Chondrocyte (in vitro differentiated cells): Measurements from ENCODE around the gene FIGNL1. TPM values are rescaled to one million over a fixed set of nuclear protein-coding genes. Genes with fewer than 3 reads are reported as not detected.

ENCODE experiments used
- DNase-seq: peaks from one replicate; pipeline ENCODE4 v3.0.0; 2021; ENCODE audit warnings: mixed read lengths, low spot score
- H3K27ac Mint-ChIP-seq: one replicate; pipeline ENCODE4 v1.8.0; 2021; ENCODE audit warnings: mild to moderate bottlenecking, moderate library complexity, mixed read lengths; ENCODE audit not compliant: unreplicated experiment
- H3K27me3 Mint-ChIP-seq: 2 replicates; pipeline ENCODE4 v1.8.0; 2021; ENCODE audit warnings: low read depth, mixed read lengths
- H3K36me3 Mint-ChIP-seq: 2 replicates; pipeline ENCODE4 v1.8.0; 2021; ENCODE audit warnings: low read depth, mixed read lengths
- H3K4me1 Mint-ChIP-seq: 2 replicates; pipeline ENCODE4 v1.8.0; 2021; ENCODE audit warnings: low read depth, mild to moderate bottlenecking, mixed read lengths
- H3K4me3 Mint-ChIP-seq: one replicate; pipeline ENCODE4 v1.8.0; 2021; ENCODE audit warnings: mild to moderate bottlenecking, moderate library complexity, mixed read lengths; ENCODE audit not compliant: unreplicated experiment
- H3K9me3 Mint-ChIP-seq: 2 replicates; pipeline ENCODE4 v1.8.0; 2021; ENCODE audit warnings: low read depth, mixed read lengths
- CTCF ChIP-seq: fragments of 200-600 bp; sonication (generic); IDR thresholded peaks from 2 replicates; pipeline ENCODE4 v1.5.0; 2021; ENCODE audit warnings: antibody characterized with exemption, mild to moderate bottlenecking, moderate library complexity
- total RNA-seq: library from RNA; stranded (reverse); gene quantifications from 3 replicates; pipeline ENCODE4 v1.2.1, GENCODE V29; 2021

The FIGNL1 gene
- total RNA-seq, 1 donor from 2014 or later, result 6.8 TPM

- Mint-ChIP-seq H3K4me3 (no peak overlapping the region), H3K27me3 (peaks cover 18% of the 10 kb centered on the region), H3K27ac (no peak overlapping the region), H3K9me3 (no peaks in the 10 kb centered on the region), H3K4me1 (no peaks in the 10 kb centered on the region), H3K36me3 (no peaks in the 10 kb centered on the region)
- no peak for TF ChIP-seq CTCF
- DNase-seq, result no peak
Observed at GRCh38 chr7:50486512-50486911, 36.4 kb upstream of the FIGNL1 start.

DNA sequence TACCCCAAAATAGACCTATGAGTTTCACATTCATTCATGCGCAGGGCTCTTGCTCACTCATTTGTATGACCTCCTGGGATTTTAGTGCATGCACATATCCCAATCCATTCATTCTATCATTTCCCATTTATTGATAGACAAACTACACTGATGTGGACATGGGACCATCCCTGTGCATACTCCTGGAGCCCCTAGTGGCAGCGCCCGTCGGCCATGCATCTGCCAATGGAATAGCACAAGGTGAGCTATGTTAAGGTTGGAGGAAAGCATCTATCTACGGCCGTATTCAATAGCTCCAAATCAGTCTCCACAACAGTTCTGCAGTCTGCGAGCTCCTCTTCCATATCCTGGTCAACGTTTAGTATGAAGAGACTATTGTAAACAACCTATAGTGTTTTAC, 31.7 kb upstream of the FIGNL1 start:
- no peaks in the 10 kb centered on the region for H3K9me3 Mint-ChIP-seq
- H3K27ac Mint-ChIP-seq, result no peak overlapping the region
- peaks cover 27% of the 10 kb centered on the region for H3K27me3 Mint-ChIP-seq
- no peak overlapping the region for H3K4me3 Mint-ChIP-seq
- no peak for DNase-seq
- no peaks in the 10 kb centered on the region for H3K4me1 Mint-ChIP-seq
- no peak for TF ChIP-seq CTCF
- H3K36me3 Mint-ChIP-seq, result no peaks in the 10 kb centered on the region

- no peak for DNase-seq
- no peaks in the 10 kb centered on the region for H3K4me1 Mint-ChIP-seq
- H3K27ac Mint-ChIP-seq, result no peak overlapping the region
- H3K36me3 Mint-ChIP-seq, result no peaks in the 10 kb centered on the region
- no peak overlapping the region for H3K4me3 Mint-ChIP-seq
- H3K27me3 Mint-ChIP-seq, result peaks cover 32% of the 10 kb centered on the region
- TF ChIP-seq CTCF, result no peak
- no peaks in the 10 kb centered on the region for H3K9me3 Mint-ChIP-seq
Observed at GRCh38 chr7:50480797-50481196, 30.6 kb upstream of the FIGNL1 start.

GRCh38 chr7:50479743-50480517, 29.8 kb upstream of the FIGNL1 start:
- Mint-ChIP-seq H3K4me1 (peaks cover 1% of the 10 kb centered on the region), H3K27ac (no peak overlapping the region), H3K4me3 (no peak overlapping the region), H3K27me3 (peaks cover 30% of the 10 kb centered on the region), H3K9me3 (no peaks in the 10 kb centered on the region), H3K36me3 (no peaks in the 10 kb centered on the region)
- TF ChIP-seq CTCF, result no peak
- DNase-seq, result no peak

GRCh38 chr7:50477640-50478039, 27.5 kb upstream of the FIGNL1 start:
- no peak overlapping the region for H3K27ac Mint-ChIP-seq
- no peaks in the 10 kb centered on the region for H3K9me3 Mint-ChIP-seq
- no peak overlapping the region for H3K4me3 Mint-ChIP-seq
- peaks cover 37% of the 10 kb centered on the region for H3K27me3 Mint-ChIP-seq
- no peak for TF ChIP-seq CTCF
- H3K36me3 Mint-ChIP-seq, result no peaks in the 10 kb centered on the region
- H3K4me1 Mint-ChIP-seq, result peaks cover 10% of the 10 kb centered on the region
- DNase-seq, result no peak
